Endometrial microvascular endothelial cells (primary cell): ENCODE measurements around the gene ETNK1. TPM values are rescaled to one million over a fixed set of nuclear protein-coding genes. Genes with fewer than 3 reads are reported as not detected.

ENCODE experiments used
- in situ Hi-C: cut with HindIII; loops from 2 replicates; pipeline ENCODE4 v1.10.0; 2017; ENCODE audit warnings: low sequenced_read_pairs, low pct_unique_long_range_greater_than_20kb; ENCODE audit errors: inconsistent ontology term
- total RNA-seq: library from RNA; depleted of rRNA; stranded (reverse); fragments of >200 nt; gene quantifications from one replicate; pipeline ENCODE4 v1.2.3, GENCODE V29; 2015; ENCODE audit errors: inconsistent ontology term

ETNK1 gene
- total RNA-seq, 1 donor from 2014 or later, result 33.3 TPM

- in situ Hi-C loops, result no loop called here
Observed at GRCh38 chr12:22722081-22722480, 97.1 kb downstream of the ETNK1 start.

DNA sequence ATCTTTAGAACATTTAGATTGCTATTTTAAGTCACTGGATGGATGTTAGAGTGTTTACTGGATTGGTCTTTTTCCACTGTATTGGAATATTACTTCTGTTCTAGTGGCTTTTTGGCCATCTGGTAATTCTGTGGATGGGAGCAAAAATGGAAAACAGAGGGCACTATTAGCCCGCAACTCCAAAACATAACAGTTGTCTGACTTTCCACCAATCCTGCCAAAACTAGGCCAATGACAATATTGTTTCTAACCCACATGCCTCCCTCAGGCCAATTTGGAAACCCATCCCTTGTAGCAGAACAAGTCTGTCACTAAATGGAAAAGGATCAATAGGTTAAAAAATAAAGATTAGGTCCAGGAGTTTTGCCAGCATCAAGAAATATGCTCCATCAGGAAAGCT lies 97.8 kb downstream of the ETNK1 start:
- in situ Hi-C loops, result no loop called here

GRCh38 chr12:22728987-22729386 lies 104.0 kb downstream of the ETNK1 start:
- in situ Hi-C loops, result no loop called here

DNA sequence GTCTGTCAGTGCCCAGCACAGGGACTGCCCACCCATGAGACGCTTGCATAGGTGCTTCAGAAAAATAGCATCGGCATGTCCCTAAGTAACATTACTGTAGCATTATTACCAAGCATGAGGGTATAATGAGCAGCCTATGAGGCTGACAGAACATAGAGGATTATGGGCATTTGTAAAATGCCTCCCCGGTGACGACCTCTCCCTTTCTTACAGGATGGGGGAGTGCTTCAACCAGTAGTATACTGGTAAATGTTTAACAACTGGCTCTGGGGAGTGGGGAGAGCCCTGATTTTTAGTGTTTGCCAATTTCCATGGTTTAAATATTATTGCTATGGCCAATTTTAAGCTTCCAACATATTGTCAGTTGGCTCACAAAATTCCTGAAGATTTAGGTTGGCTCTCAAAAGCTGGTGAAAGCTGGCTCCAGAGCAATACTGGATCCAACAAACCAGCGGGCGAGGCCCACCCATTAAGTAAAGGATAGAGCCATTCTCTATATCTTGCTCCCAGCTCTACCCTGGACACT lies 104.5 kb downstream of the ETNK1 start:
- in situ Hi-C loops, result no loop called here

GRCh38 chr12:22729957-22730443 lies 105.0 kb downstream of the ETNK1 start:
- in situ Hi-C loops, result no loop called here

- in situ Hi-C loops, result no loop called here
Observed at GRCh38 chr12:22731236-22731635, 106.3 kb downstream of the ETNK1 start.

GRCh38 chr12:22733756-22734155 lies 108.8 kb downstream of the ETNK1 start:
- in situ Hi-C loops, result no loop called here

- in situ Hi-C loops, result no loop called here
Observed at GRCh38 chr12:22738945-22739344, 114.0 kb downstream of the ETNK1 start.

Other genes with a start within 250 kb of the ETNK1 start
- gene C2CD5, start 80.6 kb upstream of the ETNK1 start, total RNA-seq, result 28.1 TPM